ENCODE data around the gene IVL.

IVL gene

GRCh38 chr1:152932170-152932811 is 23.9 kb downstream of the IVL start:
- Histone ChIP-seq H3K36me3 (ENCODE audit: control insufficient read depth in 2 of 2, insufficient read depth in 1 of 2, low read length in 2 of 2) (no peaks in the 10 kb centered on the region), H3K27ac (ENCODE audit: extremely low read depth, low read depth, low read length) (no peak overlapping the region), H3K4me3 (ENCODE audit: low read depth, low read length) (no peak overlapping the region), H3K4me1 (ENCODE audit: control insufficient read depth, insufficient read depth, low read length) (no peaks in the 10 kb centered on the region), H3K9me3 (ENCODE audit: control insufficient read depth, insufficient read depth, low read depth, low read length) (no peaks in the 10 kb centered on the region)
- ChIA-PET POLR2A (no interaction called here), CTCF (no interaction called here)
- no peak for TF ChIP-seq ZNF155 (tag by site-specific recombination; IDR thresholded peaks at IDR 0.05)
- TF ChIP-seq, protein P1, sequence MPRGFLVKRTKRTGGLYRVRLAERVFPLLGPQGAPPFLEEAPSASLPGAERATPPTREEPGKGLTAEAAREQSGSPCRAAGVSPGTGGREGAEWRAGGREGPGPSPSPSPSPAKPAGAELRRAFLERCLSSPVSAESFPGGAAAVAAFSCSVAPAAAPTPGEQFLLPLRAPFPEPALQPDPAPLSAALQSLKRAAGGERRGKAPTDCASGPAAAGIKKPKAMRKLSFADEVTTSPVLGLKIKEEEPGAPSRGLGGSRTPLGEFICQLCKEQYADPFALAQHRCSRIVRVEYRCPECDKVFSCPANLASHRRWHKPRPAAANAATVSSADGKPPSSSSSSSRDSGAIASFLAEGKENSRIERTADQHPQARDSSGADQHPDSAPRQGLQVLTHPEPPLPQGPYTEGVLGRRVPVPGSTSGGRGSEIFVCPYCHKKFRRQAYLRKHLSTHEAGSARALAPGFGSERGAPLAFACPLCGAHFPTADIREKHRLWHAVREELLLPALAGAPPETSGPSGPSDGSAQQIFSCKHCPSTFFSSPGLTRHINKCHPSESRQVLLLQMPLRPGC (tag by site-specific recombination; IDR thresholded peaks at IDR 0.05): no peak
- TF ChIP-seq KLF17 (tag by site-specific recombination; IDR thresholded peaks at IDR 0.05): no peak
- no peak for TF ChIP-seq ZNF23 (tag by site-specific recombination; IDR thresholded peaks at IDR 0.05; ENCODE audit: borderline replicate concordance)
- no peak for TF ChIP-seq ZNF548 (tag by site-specific recombination; IDR thresholded peaks at IDR 0.05)
- TF ChIP-seq ZNF488 (tag by site-specific recombination; IDR thresholded peaks at IDR 0.05): no peak

DNA sequence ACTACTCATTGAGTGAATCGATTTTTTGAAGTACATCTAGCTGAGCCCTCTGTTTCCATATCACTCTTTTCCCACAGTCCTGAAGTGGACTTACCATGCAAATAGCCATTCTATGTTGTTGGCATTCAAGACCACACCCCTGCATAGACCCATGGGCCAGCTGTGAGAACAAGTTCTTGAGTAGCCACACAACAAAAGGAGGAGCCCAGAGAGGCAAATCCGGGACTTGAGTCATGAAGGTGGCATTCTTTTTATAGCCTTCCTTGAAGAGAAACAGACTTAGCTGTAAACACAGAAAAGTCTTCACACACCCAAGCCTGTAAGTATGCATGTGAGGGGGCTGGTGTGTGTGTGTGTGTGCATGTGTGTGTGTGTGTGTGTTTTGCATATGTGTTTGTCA is 24.9 kb downstream of the IVL start:
- Histone ChIP-seq H3K4me3 (ENCODE audit: low read depth, low read length) (no peak overlapping the region), H3K36me3 (ENCODE audit: control insufficient read depth in 2 of 2, insufficient read depth in 1 of 2, low read length in 2 of 2) (no peaks in the 10 kb centered on the region), H3K4me1 (ENCODE audit: control insufficient read depth, insufficient read depth, low read length) (no peaks in the 10 kb centered on the region), H3K9me3 (ENCODE audit: control insufficient read depth, insufficient read depth, low read depth, low read length) (no peaks in the 10 kb centered on the region), H3K27ac (ENCODE audit: extremely low read depth, low read depth, low read length) (no peak overlapping the region)
- ChIA-PET POLR2A (no interaction called here), CTCF (interaction anchor here (0.9 to 1.4 kb wide), 2 partner anchors 15 to 55 kb away, joined by 4 read pairs; partner anchors contain the start of gene SMCP)
- TF ChIP-seq ZNF521 (tag by site-specific recombination; IDR thresholded peaks at IDR 0.05) (no peak), ZNF324 (tag by site-specific recombination; IDR thresholded peaks at IDR 0.05) (no peak), ZNF302 (tag by site-specific recombination; IDR thresholded peaks at IDR 0.05; ENCODE audit: low read depth) (no peak), EGR2 (tag by site-specific recombination; IDR thresholded peaks at IDR 0.05; ENCODE audit: low read depth) (no peak), ZBTB6 (tag by site-specific recombination; IDR thresholded peaks at IDR 0.05) (no peak), MEIS1 (CRISPR knock-in tag; IDR thresholded peaks at IDR 0.05; ENCODE audit: borderline replicate concordance) (no peak), ZNF26 (tag by site-specific recombination; IDR thresholded peaks at IDR 0.05) (no peak)

- no peak overlapping the region for H3K4me3 ChIP-seq (ENCODE audit: low read depth, low read length)
- H3K4me1 ChIP-seq (ENCODE audit: control insufficient read depth, insufficient read depth, low read length): no peaks in the 10 kb centered on the region
- POLR2A ChIA-PET: no interaction called here
- H3K9me3 ChIP-seq (ENCODE audit: control insufficient read depth, insufficient read depth, low read depth, low read length): no peaks in the 10 kb centered on the region
- CTCF ChIA-PET: no interaction called here
- H3K36me3 ChIP-seq (ENCODE audit: control insufficient read depth in 2 of 2, insufficient read depth in 1 of 2, low read length in 2 of 2): no peaks in the 10 kb centered on the region
- no peak for TF ChIP-seq MYNN (tag by site-specific recombination; IDR thresholded peaks at IDR 0.05; ENCODE audit: borderline replicate concordance)
- TF ChIP-seq SP7 (tag by site-specific recombination; IDR thresholded peaks at IDR 0.05): no peak
- TF ChIP-seq ZNF341 (tag by site-specific recombination; IDR thresholded peaks at IDR 0.05; ENCODE audit: low read depth): no peak
- no peak for TF ChIP-seq ZNF292 (tag by site-specific recombination; IDR thresholded peaks at IDR 0.05; ENCODE audit: borderline replicate concordance, low read depth)
- TF ChIP-seq ZNF266 (tag by site-specific recombination; IDR thresholded peaks at IDR 0.05; ENCODE audit: low read depth): no peak
- no peak for TF ChIP-seq EGR2 (tag by site-specific recombination; IDR thresholded peaks at IDR 0.05; ENCODE audit: low read depth)
- TF ChIP-seq TCF7L2 (IDR thresholded peaks at IDR 0.05; ENCODE audit: borderline replicate concordance, low read depth, low read length): no peak
- no peak for TF ChIP-seq ZNF645 (tag by site-specific recombination; IDR thresholded peaks at IDR 0.05)
- no peak for TF ChIP-seq ZNF133 (tag by site-specific recombination; IDR thresholded peaks at IDR 0.05)
- no peak for TF ChIP-seq ZNF155 (tag by site-specific recombination; IDR thresholded peaks at IDR 0.05)
- no peak overlapping the region for H3K27ac ChIP-seq (ENCODE audit: extremely low read depth, low read depth, low read length)
Observed at GRCh38 chr1:152940614-152941013, 32.3 kb downstream of the IVL start.
